ENCODE data around the gene MFSD12.
"Not testable (repeated sequence)": the region's sequence is repeated elsewhere in the genome, so short reads cannot be mapped to it uniquely, and the experiment has no call there.

Gene MFSD12

GRCh38 chr19:3508121-3508661, 49.2 kb downstream of the MFSD12 start:
- H3K27me3 ChIP-seq (ENCODE audit: control insufficient read depth in 5 of 5, insufficient read depth in 4 of 5, low read length in 5 of 5); H3K9me3 ChIP-seq (ENCODE audit: control insufficient read depth in 5 of 5, low read length in 5 of 5); H3K27ac ChIP-seq (ENCODE audit: low read depth, low read length); H3K4me3 ChIP-seq (ENCODE audit: low read depth in 1 of 5, low read length in 5 of 5): not testable (repeated sequence)
- peaks cover 0 to 51% (median 43%) of the 10 kb centered on the region in 5 donors for H3K4me1 ChIP-seq (ENCODE audit: control insufficient read depth in 5 of 5, insufficient read depth in 5 of 5, low read length in 5 of 5)
- peak overlapping the region in 1 of 5 donors; percentile 47 for H3K9ac ChIP-seq (ENCODE audit: low read length in 5 of 5)
- peaks cover 0 to 23% (median 16%) of the 10 kb centered on the region in 5 donors for H3K36me3 ChIP-seq (ENCODE audit: control insufficient read depth in 5 of 5, insufficient read depth in 5 of 5, low read length in 5 of 5)

- Histone ChIP-seq H3K9ac (ENCODE audit: low read length in 5 of 5) (peak overlapping the region in 4 of 5 donors; percentile 52 to 88 (median 66)), H3K4me3 (ENCODE audit: low read depth in 1 of 5, low read length in 5 of 5) (peak overlapping the region; percentile 74 to 87 (median 80)), H3K27me3 (ENCODE audit: control insufficient read depth in 5 of 5, insufficient read depth in 4 of 5, low read length in 5 of 5) (no peaks in the 10 kb centered on the region), H3K27ac (ENCODE audit: low read depth, low read length) (no peak overlapping the region), H3K36me3 (ENCODE audit: control insufficient read depth in 5 of 5, insufficient read depth in 5 of 5, low read length in 5 of 5) (peaks cover 0 to 23% (median 16%) of the 10 kb centered on the region in 5 donors), H3K9me3 (ENCODE audit: control insufficient read depth in 5 of 5, low read length in 5 of 5) (no peaks in the 10 kb centered on the region), H3K4me1 (ENCODE audit: control insufficient read depth in 5 of 5, insufficient read depth in 5 of 5, low read length in 5 of 5) (peaks cover 0 to 44% (median 37%) of the 10 kb centered on the region in 5 donors)
Measured at GRCh38 chr19:3507371-3508120, 49.8 kb downstream of the MFSD12 start.

- Histone ChIP-seq H3K4me3 (ENCODE audit: low read depth in 1 of 5, low read length in 5 of 5) (peak overlapping the region; percentile 74 to 87 (median 80)), H3K27me3 (ENCODE audit: control insufficient read depth in 5 of 5, insufficient read depth in 4 of 5, low read length in 5 of 5) (no peaks in the 10 kb centered on the region), H3K4me1 (ENCODE audit: control insufficient read depth in 5 of 5, insufficient read depth in 5 of 5, low read length in 5 of 5) (peaks cover 0 to 36% (median 31%) of the 10 kb centered on the region in 5 donors), H3K27ac (ENCODE audit: low read depth, low read length) (no peak overlapping the region), H3K36me3 (ENCODE audit: control insufficient read depth in 5 of 5, insufficient read depth in 5 of 5, low read length in 5 of 5) (peaks cover 0 to 23% (median 16%) of the 10 kb centered on the region in 5 donors), H3K9ac (ENCODE audit: low read length in 5 of 5) (peak overlapping the region; percentile 68 to 90 (median 88)), H3K9me3 (ENCODE audit: control insufficient read depth in 5 of 5, low read length in 5 of 5) (no peaks in the 10 kb centered on the region)
Measured at GRCh38 chr19:3506384-3507340, 50.7 kb downstream of the MFSD12 start.

- Histone ChIP-seq H3K27me3 (ENCODE audit: control insufficient read depth in 5 of 5, insufficient read depth in 4 of 5, low read length in 5 of 5) (no peaks in the 10 kb centered on the region), H3K4me1 (ENCODE audit: control insufficient read depth in 5 of 5, insufficient read depth in 5 of 5, low read length in 5 of 5) (peaks cover 3 to 34% (median 31%) of the 10 kb centered on the region in 5 donors), H3K36me3 (ENCODE audit: control insufficient read depth in 5 of 5, insufficient read depth in 5 of 5, low read length in 5 of 5) (peaks cover 0 to 18% (median 12%) of the 10 kb centered on the region in 5 donors), H3K9me3 (ENCODE audit: control insufficient read depth in 5 of 5, low read length in 5 of 5) (no peaks in the 10 kb centered on the region), H3K27ac (ENCODE audit: low read depth, low read length) (no peak within 1 kb of the TSS), H3K4me3 (ENCODE audit: low read depth in 1 of 5, low read length in 5 of 5) (peak within 1 kb of the TSS; percentile 80 to 94 (median 87)), H3K9ac (ENCODE audit: low read length in 5 of 5) (peak within 1 kb of the TSS; percentile 68 to 90 (median 88))
Measured at GRCh38 chr19:3505598-3506383, 51.6 kb downstream of the MFSD12 start, which contains the start of gene FZR1. Gene FZR1 (plus strand): TSS chr19:3506311. CDS start chr19:3522990, 16,679 bp downstream.

- Histone ChIP-seq H3K36me3 (ENCODE audit: control insufficient read depth in 5 of 5, insufficient read depth in 5 of 5, low read length in 5 of 5) (peaks cover 0 to 8% (median 5%) of the 10 kb centered on the region in 5 donors), H3K9ac (ENCODE audit: low read length in 5 of 5) (no peak overlapping the region), H3K27ac (ENCODE audit: low read depth, low read length) (no peak overlapping the region), H3K9me3 (ENCODE audit: control insufficient read depth in 5 of 5, low read length in 5 of 5) (no peaks in the 10 kb centered on the region), H3K27me3 (ENCODE audit: control insufficient read depth in 5 of 5, insufficient read depth in 4 of 5, low read length in 5 of 5) (no peaks in the 10 kb centered on the region), H3K4me3 (ENCODE audit: low read depth in 1 of 5, low read length in 5 of 5) (no peak overlapping the region), H3K4me1 (ENCODE audit: control insufficient read depth in 5 of 5, insufficient read depth in 5 of 5, low read length in 5 of 5) (peaks cover 10 to 43% (median 34%) of the 10 kb centered on the region in 5 donors)
Measured at GRCh38 chr19:3504735-3505134, 52.7 kb downstream of the MFSD12 start.

GRCh38 chr19:3503036-3503572, 54.3 kb downstream of the MFSD12 start:
- Histone ChIP-seq H3K9ac (ENCODE audit: low read length in 5 of 5) (no peak overlapping the region), H3K27ac (ENCODE audit: low read depth, low read length) (no peak overlapping the region), H3K27me3 (ENCODE audit: control insufficient read depth in 5 of 5, insufficient read depth in 4 of 5, low read length in 5 of 5) (no peaks in the 10 kb centered on the region), H3K9me3 (ENCODE audit: control insufficient read depth in 5 of 5, low read length in 5 of 5) (no peaks in the 10 kb centered on the region), H3K36me3 (ENCODE audit: control insufficient read depth in 5 of 5, insufficient read depth in 5 of 5, low read length in 5 of 5) (no peaks in the 10 kb centered on the region), H3K4me1 (ENCODE audit: control insufficient read depth in 5 of 5, insufficient read depth in 5 of 5, low read length in 5 of 5) (peaks cover 11 to 43% (median 34%) of the 10 kb centered on the region in 5 donors), H3K4me3 (ENCODE audit: low read depth in 1 of 5, low read length in 5 of 5) (no peak overlapping the region)

GRCh38 chr19:3501780-3502179, 55.6 kb downstream of the MFSD12 start:
- Histone ChIP-seq H3K4me3 (ENCODE audit: low read depth in 1 of 5, low read length in 5 of 5) (no peak overlapping the region), H3K36me3 (ENCODE audit: control insufficient read depth in 5 of 5, insufficient read depth in 5 of 5, low read length in 5 of 5) (peaks cover 0 to 6% (median 3%) of the 10 kb centered on the region in 5 donors), H3K27ac (ENCODE audit: low read depth, low read length) (no peak overlapping the region), H3K4me1 (ENCODE audit: control insufficient read depth in 5 of 5, insufficient read depth in 5 of 5, low read length in 5 of 5) (peaks cover 11 to 31% (median 22%) of the 10 kb centered on the region in 5 donors), H3K27me3 (ENCODE audit: control insufficient read depth in 5 of 5, insufficient read depth in 4 of 5, low read length in 5 of 5) (no peaks in the 10 kb centered on the region), H3K9me3 (ENCODE audit: control insufficient read depth in 5 of 5, low read length in 5 of 5) (no peaks in the 10 kb centered on the region), H3K9ac (ENCODE audit: low read length in 5 of 5) (no peak overlapping the region)

- Histone ChIP-seq H3K9me3 (ENCODE audit: control insufficient read depth in 5 of 5, low read length in 5 of 5) (no peaks in the 10 kb centered on the region), H3K27me3 (ENCODE audit: control insufficient read depth in 5 of 5, insufficient read depth in 4 of 5, low read length in 5 of 5) (no peaks in the 10 kb centered on the region), H3K36me3 (ENCODE audit: control insufficient read depth in 5 of 5, insufficient read depth in 5 of 5, low read length in 5 of 5) (peaks cover 0 to 18% (median 12%) of the 10 kb centered on the region in 5 donors), H3K9ac (ENCODE audit: low read length in 5 of 5) (peak within 1 kb of the TSS; percentile 86 to 99 (median 97)), H3K4me1 (ENCODE audit: control insufficient read depth in 5 of 5, insufficient read depth in 5 of 5, low read length in 5 of 5) (peaks cover 10 to 23% (median 17%) of the 10 kb centered on the region in 5 donors), H3K4me3 (ENCODE audit: low read depth in 1 of 5, low read length in 5 of 5) (peak within 1 kb of the TSS; percentile 88 to 100 (median 98)), H3K27ac (ENCODE audit: low read depth, low read length) (peak within 1 kb of the TSS; percentile 89)
Measured at GRCh38 chr19:3500429-3501101, 56.8 kb downstream of the MFSD12 start, which contains the start of gene DOHH. Gene DOHH (minus strand): TSS chr19:3500674. CDS start chr19:3496814, 3,860 bp downstream.
